ENCODE data around the gene RXRA.

Gene RXRA

GRCh38 chr9:134364391-134365114 lies 38.3 kb downstream of the RXRA start:
- DNase-seq (ENCODE audit: low read depth in 2 of 2): no peak
- TF ChIP-seq, protein P1, sequence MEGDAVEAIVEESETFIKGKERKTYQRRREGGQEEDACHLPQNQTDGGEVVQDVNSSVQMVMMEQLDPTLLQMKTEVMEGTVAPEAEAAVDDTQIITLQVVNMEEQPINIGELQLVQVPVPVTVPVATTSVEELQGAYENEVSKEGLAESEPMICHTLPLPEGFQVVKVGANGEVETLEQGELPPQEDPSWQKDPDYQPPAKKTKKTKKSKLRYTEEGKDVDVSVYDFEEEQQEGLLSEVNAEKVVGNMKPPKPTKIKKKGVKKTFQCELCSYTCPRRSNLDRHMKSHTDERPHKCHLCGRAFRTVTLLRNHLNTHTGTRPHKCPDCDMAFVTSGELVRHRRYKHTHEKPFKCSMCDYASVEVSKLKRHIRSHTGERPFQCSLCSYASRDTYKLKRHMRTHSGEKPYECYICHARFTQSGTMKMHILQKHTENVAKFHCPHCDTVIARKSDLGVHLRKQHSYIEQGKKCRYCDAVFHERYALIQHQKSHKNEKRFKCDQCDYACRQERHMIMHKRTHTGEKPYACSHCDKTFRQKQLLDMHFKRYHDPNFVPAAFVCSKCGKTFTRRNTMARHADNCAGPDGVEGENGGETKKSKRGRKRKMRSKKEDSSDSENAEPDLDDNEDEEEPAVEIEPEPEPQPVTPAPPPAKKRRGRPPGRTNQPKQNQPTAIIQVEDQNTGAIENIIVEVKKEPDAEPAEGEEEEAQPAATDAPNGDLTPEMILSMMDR (IDR thresholded peaks at IDR 0.05; ENCODE audit: low read depth, low read length): peak; percentile 6
- H3K4me3 ChIP-seq (replicated peaks in 1 of 2; ENCODE audit: low read depth in 2 of 2, low read length in 2 of 2): no peak overlapping the region

DNA sequence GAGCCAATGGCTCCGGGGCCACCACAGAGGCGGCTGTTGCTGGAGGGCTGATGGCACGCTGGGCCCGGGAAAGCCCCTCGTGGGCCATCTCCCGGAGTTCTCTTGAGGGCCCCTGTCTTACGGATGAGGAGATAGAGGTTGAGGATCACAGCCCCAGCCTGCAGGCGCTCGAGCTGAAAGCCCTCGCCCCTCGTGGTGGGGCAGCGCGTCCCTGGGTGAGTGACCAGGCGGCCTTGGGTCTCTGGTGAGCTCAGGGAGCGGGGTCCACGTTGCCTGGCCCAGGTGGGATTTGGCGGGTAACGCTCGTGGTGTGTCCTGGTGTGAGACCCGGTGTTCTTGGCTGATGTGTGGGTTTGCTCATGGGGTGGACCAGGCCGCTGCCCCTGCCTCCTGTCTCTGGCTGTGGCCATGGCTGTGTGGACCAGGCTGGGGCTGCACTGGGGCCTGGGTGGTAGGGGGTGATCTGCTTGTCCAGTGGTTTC lies 38.9 kb downstream of the RXRA start:
- TF ChIP-seq, protein P1 (IDR thresholded peaks at IDR 0.05; ENCODE audit: low read depth, low read length): no peak
- no peak overlapping the region for H3K4me3 ChIP-seq (replicated peaks in 1 of 2; ENCODE audit: low read depth in 2 of 2, low read length in 2 of 2)

GRCh38 chr9:134365791-134366222 lies 39.6 kb downstream of the RXRA start:
- H3K4me3 ChIP-seq (replicated peaks in 1 of 2; ENCODE audit: low read depth in 2 of 2, low read length in 2 of 2): no peak overlapping the region
- DNase-seq (ENCODE audit: low read depth in 2 of 2): peak in 1 of 2 donors; percentile 69

More for the DNA sequence above, 38.9 kb downstream of the RXRA start:
- no peak for DNase-seq (ENCODE audit: low read depth in 2 of 2)

GRCh38 chr9:134366223-134367031 lies 40.2 kb downstream of the RXRA start:
- DNase-seq (ENCODE audit: low read depth in 2 of 2): peak; percentile 78 to 91
- no peak overlapping the region for H3K4me3 ChIP-seq (replicated peaks in 1 of 2; ENCODE audit: low read depth in 2 of 2, low read length in 2 of 2)
- TF ChIP-seq, protein P1 (IDR thresholded peaks at IDR 0.05; ENCODE audit: low read depth, low read length): no peak

More at GRCh38 chr9:134365791-134366222, 39.6 kb downstream of the RXRA start:
- TF ChIP-seq, protein P1 (IDR thresholded peaks at IDR 0.05; ENCODE audit: low read depth, low read length): no peak

DNA sequence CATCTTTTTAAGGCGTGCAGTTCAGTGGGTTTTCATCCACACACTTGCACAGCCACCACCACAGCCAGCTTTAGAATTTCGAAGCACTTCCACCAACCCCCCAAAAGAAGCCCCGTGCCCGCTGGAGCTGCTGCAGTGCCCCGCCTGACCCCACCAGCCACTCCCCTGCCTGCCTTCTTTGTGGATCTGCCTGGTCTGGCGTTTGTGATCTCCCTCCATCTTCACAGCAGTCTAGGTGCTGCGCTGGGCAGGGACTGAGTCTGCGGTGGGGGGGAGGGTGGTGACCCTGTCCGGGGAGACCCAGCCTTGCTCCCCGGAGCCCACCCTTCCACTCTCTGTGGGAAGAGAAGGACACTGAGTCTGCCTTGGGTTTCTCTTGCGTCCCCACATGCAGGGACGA lies 40.8 kb downstream of the RXRA start:
- TF ChIP-seq, protein P1 (IDR thresholded peaks at IDR 0.05; ENCODE audit: low read depth, low read length): no peak
- no peak for DNase-seq (ENCODE audit: low read depth in 2 of 2)

GRCh38 chr9:134367791-134368490 lies 41.7 kb downstream of the RXRA start:
- no peak for DNase-seq (ENCODE audit: low read depth in 2 of 2)
- H3K4me3 ChIP-seq (replicated peaks in 1 of 2; ENCODE audit: low read depth in 2 of 2, low read length in 2 of 2): no peak overlapping the region
- TF ChIP-seq, protein P1 (IDR thresholded peaks at IDR 0.05; ENCODE audit: low read depth, low read length): no peak

More for the DNA sequence above, 40.8 kb downstream of the RXRA start:
- no peak overlapping the region for H3K4me3 ChIP-seq (replicated peaks in 1 of 2; ENCODE audit: low read depth in 2 of 2, low read length in 2 of 2)

Data from cardiac fibroblast (primary cell).